ENCODE results near the gene PPP6R2.
A peak's percentile ranks its signal among the peaks of the same experiment; 100 is the strongest.

PPP6R2 gene

GRCh38 chr22:50304528-50305392 is 38.4 kb upstream of the PPP6R2 start:
- Mint-ChIP-seq H3K4me1 (peaks cover 60% of the 10 kb centered on the region), H3K27me3 (ENCODE audit: low read depth, poor library complexity) (no peaks in the 10 kb centered on the region), H3K4me3 (peak overlapping the region; percentile 89), H3K27ac (no peak overlapping the region), H3K9me3 (no peaks in the 10 kb centered on the region), H3K36me3 (ENCODE audit: low read depth) (no peaks in the 10 kb centered on the region)
- TF ChIP-seq CTCF (IDR thresholded peaks at IDR 0.05), result no peak
- no peak for DNase-seq

- no peaks in the 10 kb centered on the region for H3K36me3 Mint-ChIP-seq (ENCODE audit: low read depth)
- no peaks in the 10 kb centered on the region for H3K27me3 Mint-ChIP-seq (ENCODE audit: low read depth, poor library complexity)
- H3K27ac Mint-ChIP-seq, result no peak overlapping the region
- H3K4me1 Mint-ChIP-seq, result peaks cover 64% of the 10 kb centered on the region
- no peak for DNase-seq
- TF ChIP-seq CTCF (IDR thresholded peaks at IDR 0.05), result no peak
- H3K9me3 Mint-ChIP-seq, result no peaks in the 10 kb centered on the region
- peak overlapping the region; percentile 89 for H3K4me3 Mint-ChIP-seq
Observed at GRCh38 chr22:50305393-50305922, 37.7 kb upstream of the PPP6R2 start.

- Mint-ChIP-seq H3K27ac (peak overlapping the region; percentile 92), H3K27me3 (ENCODE audit: low read depth, poor library complexity) (no peaks in the 10 kb centered on the region), H3K9me3 (no peaks in the 10 kb centered on the region), H3K4me1 (peaks cover 61% of the 10 kb centered on the region), H3K36me3 (ENCODE audit: low read depth) (no peaks in the 10 kb centered on the region), H3K4me3 (peak overlapping the region; percentile 89)
- peak; percentile 81 for DNase-seq
- TF ChIP-seq CTCF (IDR thresholded peaks at IDR 0.05), result no peak
Observed at GRCh38 chr22:50305923-50306566, 37.1 kb upstream of the PPP6R2 start.

- Mint-ChIP-seq H3K36me3 (ENCODE audit: low read depth) (no peaks in the 10 kb centered on the region), H3K27me3 (ENCODE audit: low read depth, poor library complexity) (peaks cover 3% of the 10 kb centered on the region), H3K4me3 (peak within 1 kb of the TSS; percentile 89), H3K9me3 (no peaks in the 10 kb centered on the region), H3K27ac (peak within 1 kb of the TSS; percentile 33), H3K4me1 (peaks cover 54% of the 10 kb centered on the region)
- peak; percentile 82 for DNase-seq
- TF ChIP-seq CTCF (IDR thresholded peaks at IDR 0.05), result no peak
Observed at GRCh38 chr22:50306753-50307749, 36.1 kb upstream of the PPP6R2 start, which contains the start of gene PLXNB2. TSS of gene PLXNB2 (minus strand) at chr22:50307646. CDS start at chr22:50290584, 17,062 bp downstream.

- Mint-ChIP-seq H3K36me3 (ENCODE audit: low read depth) (no peaks in the 10 kb centered on the region), H3K27me3 (ENCODE audit: low read depth, poor library complexity) (peaks cover 3% of the 10 kb centered on the region), H3K4me3 (peak overlapping the region; percentile 66), H3K27ac (peak overlapping the region; percentile 33), H3K9me3 (no peaks in the 10 kb centered on the region), H3K4me1 (peaks cover 49% of the 10 kb centered on the region)
- DNase-seq, result no peak
- no peak for TF ChIP-seq CTCF (IDR thresholded peaks at IDR 0.05)
Observed at GRCh38 chr22:50307890-50308596, 35.1 kb upstream of the PPP6R2 start.

All from nephron progenitor cell (in vitro differentiated cells).